KOPT-K1 (cell line): ENCODE measurements around the gene NHLRC2.

ENCODE experiments used
- H3K27ac ChIP-seq: fragments of 200-600 bp; sonication (generic); 2 replicates; pipeline ENCODE4 v1.5.1; 2016; ENCODE audit warnings: antibody characterized with exemption, mild to moderate bottlenecking, low read depth, low read length; ENCODE audit not compliant: poor library complexity, severe bottlenecking
- H3K36me3 ChIP-seq: fragments of 200-600 bp; sonication (generic); 2 replicates; pipeline ENCODE4 v1.5.1; 2017; ENCODE audit warnings: antibody characterized with exemption, mild to moderate bottlenecking, low read length, moderate library complexity; ENCODE audit not compliant: insufficient read depth
- H3K9me3 ChIP-seq: fragments of 200-600 bp; sonication (generic); 2 replicates; pipeline ENCODE4 v1.5.1; 2017; ENCODE audit warnings: antibody characterized with exemption, low read length, mild to moderate bottlenecking; ENCODE audit not compliant: insufficient read depth, poor library complexity, severe bottlenecking

Gene NHLRC2

DNA sequence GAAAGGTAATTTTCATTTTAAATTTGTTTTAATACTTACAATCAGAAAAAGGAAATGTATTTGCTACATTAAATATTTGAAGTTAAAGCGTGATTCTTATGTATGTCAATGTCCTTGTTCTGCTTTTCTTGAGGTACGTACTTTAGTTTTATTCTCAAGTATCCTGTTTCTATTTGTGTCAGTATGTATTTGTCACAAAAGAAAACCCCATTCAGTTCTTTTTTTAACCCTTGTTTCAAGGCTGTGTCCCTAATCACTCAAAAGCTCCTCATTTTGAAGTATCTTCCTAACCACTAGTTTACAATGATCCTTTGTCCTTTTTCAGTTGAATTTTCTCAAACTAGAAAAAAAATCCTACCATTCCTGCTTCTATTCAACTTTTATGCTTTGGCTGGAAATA is 25.2 kb downstream of the NHLRC2 start:
- Histone ChIP-seq H3K36me3 (peaks cover 50% of the 10 kb centered on the region), H3K9me3 (peaks cover 5% of the 10 kb centered on the region), H3K27ac (no peak overlapping the region)

DNA sequence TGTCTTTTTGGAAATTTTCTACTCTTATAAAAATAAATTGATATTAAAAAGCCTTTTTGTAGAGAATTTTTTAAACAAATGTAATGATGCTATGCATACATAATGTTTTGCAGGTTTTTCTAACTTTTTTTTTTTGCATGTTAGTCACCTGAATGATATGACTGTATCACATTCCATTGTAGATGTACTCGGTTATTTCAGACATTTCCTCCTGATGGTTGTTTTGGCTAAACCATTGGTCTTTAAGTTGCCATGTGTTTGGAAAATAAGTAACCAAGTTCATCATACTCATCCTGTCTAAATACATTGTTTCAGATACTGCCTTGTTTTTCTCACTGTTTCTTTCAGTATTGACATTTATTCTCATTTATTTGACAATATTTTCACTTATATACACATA is 25.8 kb downstream of the NHLRC2 start:
- Histone ChIP-seq H3K36me3 (peaks cover 55% of the 10 kb centered on the region), H3K9me3 (peaks cover 5% of the 10 kb centered on the region), H3K27ac (no peak overlapping the region)

DNA sequence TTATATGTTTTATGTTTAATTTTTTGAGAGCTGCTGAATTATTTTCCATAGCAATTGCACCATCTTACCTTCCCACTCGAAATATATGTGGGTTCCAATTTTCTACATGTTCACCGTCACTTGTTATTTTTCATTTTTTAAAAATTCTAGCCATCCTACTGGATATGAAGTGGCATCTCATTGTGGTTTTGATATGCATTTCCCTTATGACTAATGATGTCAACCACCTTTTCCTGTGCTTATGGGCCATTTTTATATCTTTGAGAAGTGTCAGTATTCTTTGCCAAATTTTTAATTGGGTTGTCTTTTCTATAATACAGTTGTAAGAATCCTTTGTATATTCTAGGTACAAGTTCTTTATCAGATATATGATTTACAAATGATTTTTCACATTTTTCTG is 27.8 kb downstream of the NHLRC2 start:
- no peak overlapping the region for H3K27ac ChIP-seq
- peaks cover 67% of the 10 kb centered on the region for H3K36me3 ChIP-seq
- peaks cover 5% of the 10 kb centered on the region for H3K9me3 ChIP-seq

DNA sequence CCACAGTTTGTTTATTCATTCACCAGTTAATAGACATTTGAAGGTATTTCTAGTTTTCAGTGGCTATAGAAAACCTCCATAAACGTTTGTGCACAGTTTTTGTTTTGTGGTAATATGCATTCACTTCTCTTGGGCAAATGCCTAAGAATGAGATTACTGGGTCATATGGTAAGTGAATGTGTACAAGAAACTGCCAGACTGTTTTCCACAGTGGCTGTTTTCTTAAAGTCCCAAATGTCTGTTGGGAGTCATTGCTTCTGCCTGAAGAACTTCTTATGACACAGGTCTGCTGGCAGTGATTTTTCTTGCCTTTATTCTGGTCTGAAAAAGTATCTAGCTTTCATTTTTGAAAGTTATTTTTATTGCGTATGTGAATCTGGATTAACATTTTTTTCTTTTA is 35.5 kb downstream of the NHLRC2 start:
- Histone ChIP-seq H3K36me3 (peaks cover 57% of the 10 kb centered on the region), H3K9me3 (no peaks in the 10 kb centered on the region), H3K27ac (no peak overlapping the region)

DNA sequence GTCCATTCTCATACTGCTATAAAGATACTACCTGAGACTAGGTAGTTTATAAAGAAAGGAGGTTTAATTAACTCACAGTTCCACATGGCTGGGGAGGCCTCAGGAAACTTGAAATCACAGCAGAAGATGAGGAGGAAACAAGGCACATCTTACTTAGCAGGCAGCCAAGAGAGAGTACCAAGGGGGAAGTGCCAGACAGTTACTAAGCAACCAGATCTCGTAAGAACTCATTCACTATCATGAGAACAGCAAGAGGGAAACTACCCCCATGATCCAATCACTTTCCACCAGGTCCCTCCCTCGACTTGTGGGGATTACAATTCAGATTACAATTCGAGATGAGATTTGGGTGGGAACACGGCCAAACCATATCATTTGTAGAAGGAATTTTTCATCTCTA is 36.3 kb downstream of the NHLRC2 start:
- Histone ChIP-seq H3K27ac (no peak overlapping the region), H3K9me3 (no peaks in the 10 kb centered on the region), H3K36me3 (peaks cover 49% of the 10 kb centered on the region)

DNA sequence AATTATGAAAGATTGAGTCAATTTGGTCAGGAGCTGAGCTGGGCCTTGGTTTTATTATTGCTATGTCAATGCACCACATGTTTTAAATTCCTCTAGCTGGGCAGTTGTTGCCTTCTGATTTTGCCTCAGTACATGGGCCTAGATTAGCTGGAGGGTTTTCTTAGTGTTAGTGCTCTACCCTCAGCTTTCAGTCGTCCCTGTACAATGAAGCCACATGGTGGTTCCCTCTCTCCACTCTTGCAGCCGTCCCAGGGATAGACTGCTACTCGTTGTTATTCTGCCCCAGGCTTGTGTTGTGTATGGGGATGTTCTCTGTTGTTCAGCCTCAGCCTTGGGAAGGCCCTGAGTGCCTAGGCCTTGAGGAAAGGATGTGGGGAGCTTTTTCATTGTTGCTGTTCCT is 37.0 kb downstream of the NHLRC2 start:
- Histone ChIP-seq H3K9me3 (no peaks in the 10 kb centered on the region), H3K36me3 (peaks cover 42% of the 10 kb centered on the region), H3K27ac (no peak overlapping the region)

DNA sequence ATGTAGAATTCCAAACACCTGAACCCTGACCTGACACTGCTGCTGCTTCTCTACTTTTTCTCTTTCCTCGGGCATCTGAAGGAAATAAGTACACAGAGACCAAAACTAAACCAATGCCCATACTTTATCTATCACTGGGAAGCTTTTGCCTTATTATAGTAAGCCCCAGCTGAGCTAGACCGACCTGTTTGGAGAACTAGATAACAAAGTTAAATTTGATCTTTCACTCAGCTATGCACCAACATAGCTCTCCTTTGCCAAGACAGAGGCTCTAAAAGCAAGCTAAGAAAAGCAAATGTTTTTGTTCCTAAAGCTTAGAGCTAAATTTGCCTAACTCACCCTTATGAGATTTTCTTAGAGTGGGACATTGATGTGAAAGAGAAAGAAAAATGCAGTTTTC is 39.1 kb downstream of the NHLRC2 start:
- peaks cover 35% of the 10 kb centered on the region for H3K36me3 ChIP-seq
- H3K9me3 ChIP-seq: no peaks in the 10 kb centered on the region
- no peak overlapping the region for H3K27ac ChIP-seq

DNA sequence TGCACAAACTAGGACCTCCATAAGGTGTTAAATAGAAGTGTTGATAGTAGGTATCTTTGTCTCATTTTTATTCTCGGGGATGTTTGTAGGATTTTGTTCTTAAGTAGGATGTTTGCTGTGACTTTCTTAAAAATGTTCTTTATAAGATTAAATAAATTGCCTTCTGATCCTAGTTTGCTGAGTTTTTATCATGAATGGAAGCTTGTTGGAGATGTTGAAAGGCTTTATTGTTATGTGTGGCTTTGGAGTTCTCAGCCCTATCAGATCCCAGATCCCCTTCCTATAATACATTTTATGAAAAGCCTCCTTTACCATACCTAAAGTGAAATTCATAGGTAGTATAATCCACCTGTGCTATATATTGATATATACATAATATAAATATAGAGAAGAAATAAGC is 40.1 kb downstream of the NHLRC2 start:
- Histone ChIP-seq H3K36me3 (peaks cover 44% of the 10 kb centered on the region), H3K27ac (no peak overlapping the region), H3K9me3 (no peaks in the 10 kb centered on the region)

DNA sequence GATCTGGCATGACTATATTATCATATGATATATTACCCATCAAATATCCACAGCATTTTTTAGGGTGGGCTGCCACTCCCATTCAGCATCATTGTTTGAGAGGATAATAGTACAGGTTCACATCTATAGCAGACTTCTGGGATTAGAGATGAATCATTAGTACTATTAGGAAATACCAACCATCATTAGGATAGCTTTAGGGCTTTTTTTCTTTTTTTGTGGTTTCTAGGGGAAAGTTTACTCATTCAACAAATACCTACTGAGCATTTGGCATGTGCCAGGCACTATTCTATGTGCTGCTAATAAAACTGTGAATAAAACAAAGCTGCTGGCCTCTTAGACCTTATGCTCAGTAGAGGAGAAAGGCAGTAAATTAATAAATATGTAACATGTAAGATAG is 40.6 kb downstream of the NHLRC2 start:
- H3K27ac ChIP-seq: no peak overlapping the region
- H3K9me3 ChIP-seq: no peaks in the 10 kb centered on the region
- H3K36me3 ChIP-seq: peaks cover 42% of the 10 kb centered on the region

DNA sequence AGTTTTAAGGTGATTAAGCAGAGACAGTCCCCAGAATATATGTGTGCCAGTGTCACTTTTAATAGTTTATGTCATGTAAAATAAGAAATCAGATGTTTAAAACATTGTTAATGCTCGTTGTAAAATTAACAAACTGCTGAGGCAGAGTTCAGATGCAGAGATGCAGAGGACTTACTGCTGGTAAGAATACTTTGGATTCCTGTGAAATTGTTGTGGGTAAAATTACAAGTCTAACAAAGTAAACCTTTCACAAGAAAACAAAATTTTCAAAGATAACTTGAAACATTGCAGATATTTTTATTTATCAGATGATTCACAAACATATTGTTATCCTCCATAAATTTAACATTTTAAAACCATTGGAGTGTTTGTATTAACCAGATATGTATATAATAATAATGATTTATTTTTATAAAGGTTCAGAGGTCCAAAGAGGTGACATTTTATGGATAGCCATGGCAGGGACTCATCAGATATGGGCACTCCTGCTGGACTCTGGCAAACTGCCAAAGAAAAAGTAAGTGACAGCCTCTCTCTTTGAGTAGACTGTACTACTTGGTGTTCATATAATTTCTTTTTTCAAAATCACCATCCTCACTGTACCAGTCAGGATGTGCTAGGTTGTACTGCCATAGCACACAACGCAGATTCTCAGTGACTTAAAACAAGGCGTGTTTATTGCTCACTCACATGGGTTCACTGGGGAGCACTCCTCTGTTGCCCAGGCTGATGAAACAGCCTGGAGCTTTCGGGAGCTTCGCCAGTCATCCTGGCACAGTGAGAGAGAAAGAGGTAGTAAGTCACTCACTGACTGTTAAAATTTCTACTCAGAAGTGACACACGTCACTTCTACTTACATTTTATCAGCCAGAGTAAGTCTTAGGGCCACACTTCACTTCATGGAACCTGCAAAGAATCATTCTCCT is 43.5 kb downstream of the NHLRC2 start:
- H3K36me3 ChIP-seq: peaks cover 53% of the 10 kb centered on the region
- no peaks in the 10 kb centered on the region for H3K9me3 ChIP-seq
- H3K27ac ChIP-seq: no peak overlapping the region

DNA sequence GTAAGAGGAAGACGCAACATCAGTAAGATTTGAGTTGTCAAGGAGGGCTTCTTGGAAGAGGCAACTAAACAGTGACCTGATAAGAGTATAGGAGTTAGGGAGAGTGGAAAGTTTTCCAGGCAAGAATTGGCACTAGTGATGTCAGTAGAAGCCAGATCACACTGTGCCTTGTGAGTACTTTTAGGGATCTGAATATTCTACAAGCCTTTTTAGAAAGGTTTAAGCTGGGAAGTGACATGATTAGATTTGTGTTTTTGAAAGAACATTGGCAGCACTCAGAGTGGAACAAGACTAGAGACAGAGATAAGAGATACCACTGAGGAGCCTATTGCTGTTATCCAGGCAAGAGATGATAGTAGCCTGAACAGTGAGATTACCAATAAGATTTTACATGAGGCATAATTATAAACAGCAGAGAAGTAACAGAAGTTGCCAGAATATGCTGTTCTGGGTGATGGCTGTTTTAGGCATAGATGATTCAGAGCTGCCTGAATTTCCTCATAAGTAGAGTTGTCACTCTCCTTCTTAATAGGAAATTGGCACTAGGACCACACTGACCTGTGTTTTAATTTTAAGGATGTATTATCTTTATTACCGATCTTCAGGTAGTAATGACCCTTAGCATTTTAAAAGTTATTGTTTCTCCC is 45.6 kb downstream of the NHLRC2 start:
- H3K27ac ChIP-seq: no peak overlapping the region
- H3K9me3 ChIP-seq: no peaks in the 10 kb centered on the region
- peaks cover 64% of the 10 kb centered on the region for H3K36me3 ChIP-seq

DNA sequence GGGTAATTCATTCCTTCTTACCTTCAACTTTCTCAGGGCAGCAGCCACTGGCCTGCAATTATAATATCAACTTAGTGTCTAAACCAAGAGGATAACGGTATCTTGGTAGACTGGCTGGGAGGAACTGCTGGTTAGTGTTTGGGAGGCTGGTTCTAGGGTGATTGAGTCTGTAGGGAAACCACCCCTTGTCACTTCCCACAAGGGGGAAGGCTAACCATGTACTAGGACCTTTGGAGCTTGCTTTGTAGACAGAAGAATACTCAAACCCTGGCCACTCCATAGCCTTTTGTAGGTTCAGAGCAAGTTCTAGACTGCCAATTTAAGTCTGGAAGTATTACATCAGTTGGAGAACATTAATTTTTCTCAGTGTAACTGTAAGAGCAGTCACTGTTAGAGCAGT is 51.3 kb downstream of the NHLRC2 start:
- Histone ChIP-seq H3K9me3 (no peaks in the 10 kb centered on the region), H3K27ac (no peak overlapping the region), H3K36me3 (peaks cover 84% of the 10 kb centered on the region)

DNA sequence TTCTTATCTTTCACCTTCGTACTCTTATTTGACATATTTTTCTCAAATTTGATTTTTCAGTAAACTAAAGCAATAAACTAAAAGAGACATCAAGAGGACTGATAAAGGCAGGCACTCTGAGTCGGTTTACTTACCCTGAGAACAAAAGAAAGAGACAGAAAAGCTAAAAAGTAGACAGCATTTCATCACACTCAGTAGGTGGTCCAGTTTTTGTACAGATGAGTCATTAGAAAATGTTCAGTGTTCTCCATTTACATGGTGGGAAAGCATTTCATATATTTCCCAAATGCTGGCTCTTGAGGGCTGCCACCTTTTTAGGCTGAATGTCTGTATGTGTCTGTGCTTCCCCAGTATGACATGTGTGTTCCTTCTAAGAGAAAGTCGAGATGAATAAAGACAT is 52.7 kb downstream of the NHLRC2 start:
- Histone ChIP-seq H3K27ac (no peak overlapping the region), H3K36me3 (peaks cover 77% of the 10 kb centered on the region), H3K9me3 (no peaks in the 10 kb centered on the region)

DNA sequence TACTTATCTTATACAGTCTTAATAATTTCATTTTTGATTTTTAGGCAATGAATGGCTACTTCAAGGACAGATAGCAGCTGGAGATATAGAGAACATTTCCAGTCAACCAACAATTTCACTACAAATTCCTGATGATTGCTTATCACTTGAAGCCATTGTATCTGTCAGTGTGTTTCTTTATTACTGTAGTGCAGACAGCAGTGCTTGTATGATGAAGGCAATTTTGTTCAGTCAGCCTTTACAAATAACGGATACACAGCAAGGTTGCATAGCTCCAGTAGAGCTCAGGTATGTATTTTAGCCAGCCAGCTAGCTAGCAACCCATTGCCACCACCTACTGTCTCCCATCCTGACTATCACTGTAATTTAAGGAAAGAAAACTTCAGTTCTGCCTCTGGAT is 53.8 kb downstream of the NHLRC2 start:
- Histone ChIP-seq H3K9me3 (no peaks in the 10 kb centered on the region), H3K27ac (no peak overlapping the region), H3K36me3 (peaks cover 71% of the 10 kb centered on the region)

DNA sequence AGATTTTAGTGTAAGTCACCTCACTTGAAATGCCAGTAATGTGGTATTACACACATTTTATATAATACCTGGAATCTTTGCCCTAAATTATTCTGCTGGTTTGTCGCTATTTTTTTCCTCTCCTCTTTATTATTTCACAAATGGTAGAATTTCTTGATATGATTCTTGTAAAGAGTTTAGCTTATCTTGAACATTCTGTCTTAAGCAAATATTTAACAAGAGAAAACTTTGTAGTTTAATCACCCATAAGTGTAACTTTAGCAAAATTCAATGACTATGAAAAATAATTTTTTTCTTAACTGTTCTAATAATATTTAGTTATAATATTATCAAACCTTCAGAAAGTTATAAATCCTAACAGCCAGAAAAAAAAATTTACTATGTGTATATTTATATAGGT is 56.7 kb downstream of the NHLRC2 start:
- H3K36me3 ChIP-seq: peaks cover 45% of the 10 kb centered on the region
- no peaks in the 10 kb centered on the region for H3K9me3 ChIP-seq
- H3K27ac ChIP-seq: no peak overlapping the region

DNA sequence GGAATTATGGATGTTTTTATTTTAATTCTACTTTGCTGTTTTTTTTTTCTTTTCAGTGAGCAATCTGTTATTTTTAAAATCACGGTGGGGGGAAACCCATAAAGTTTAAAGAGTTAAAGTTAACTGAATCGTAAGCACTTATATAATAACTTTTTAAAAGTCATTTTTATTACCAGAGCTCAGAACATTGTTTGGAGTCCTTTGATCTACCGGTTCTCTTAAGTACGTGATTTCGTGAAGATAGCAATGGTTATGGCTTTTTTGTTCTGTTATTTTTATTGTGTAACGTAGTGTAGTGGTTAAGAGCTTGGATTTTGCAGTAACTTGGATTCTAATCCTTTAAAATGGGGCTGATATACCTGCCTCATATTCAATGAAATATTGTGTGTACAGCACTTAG is 57.4 kb downstream of the NHLRC2 start:
- Histone ChIP-seq H3K9me3 (no peaks in the 10 kb centered on the region), H3K27ac (no peak overlapping the region), H3K36me3 (peaks cover 38% of the 10 kb centered on the region)
